ENCODE results near the gene SNAPC4.
"Not testable (repeated sequence)": the region's sequence is repeated elsewhere in the genome, so short reads cannot be mapped to it uniquely, and the experiment has no call there.

Gene SNAPC4

DNA sequence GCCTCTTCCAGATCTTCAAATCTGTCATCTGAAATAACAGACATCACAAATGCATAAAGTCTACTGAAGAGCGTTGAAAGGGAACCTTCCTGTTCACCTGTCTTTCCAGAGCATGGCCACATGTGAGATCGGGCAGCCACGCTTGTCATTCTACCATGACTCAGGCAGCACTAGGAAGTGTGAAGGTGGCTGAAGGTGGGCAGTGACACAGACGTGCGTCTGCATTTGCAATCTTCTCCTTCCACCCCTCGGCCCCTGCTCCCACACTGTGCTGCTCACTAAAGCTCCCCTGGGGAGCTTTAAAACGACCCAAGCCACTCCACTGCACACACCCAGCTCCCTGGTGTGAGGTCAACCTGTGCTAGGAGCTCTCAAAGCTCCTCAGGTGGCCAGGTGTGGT, 7.9 kb upstream of the SNAPC4 start:
- Histone ChIP-seq H3K36me3 (ENCODE audit: insufficient read depth, low read length) (peaks cover 25% of the 10 kb centered on the region), H3K4me1 (ENCODE audit: insufficient read depth, low read length) (no peaks in the 10 kb centered on the region; the same call in 1 of the 2 replicates), H3K9me3 (ENCODE audit: control insufficient read depth, insufficient read depth, low read length) (no peaks in the 10 kb centered on the region), H3K9ac (ENCODE audit: low read depth, low read length) (no peak overlapping the region)

GRCh38 chr9:136407061-136407460, 7.1 kb upstream of the SNAPC4 start:
- H3K36me3 ChIP-seq (ENCODE audit: insufficient read depth, low read length): peaks cover 22% of the 10 kb centered on the region
- H3K9me3 ChIP-seq (ENCODE audit: control insufficient read depth, insufficient read depth, low read length); H3K9ac ChIP-seq (ENCODE audit: low read depth, low read length); H3K4me1 ChIP-seq (ENCODE audit: insufficient read depth, low read length): not testable (repeated sequence)

DNA sequence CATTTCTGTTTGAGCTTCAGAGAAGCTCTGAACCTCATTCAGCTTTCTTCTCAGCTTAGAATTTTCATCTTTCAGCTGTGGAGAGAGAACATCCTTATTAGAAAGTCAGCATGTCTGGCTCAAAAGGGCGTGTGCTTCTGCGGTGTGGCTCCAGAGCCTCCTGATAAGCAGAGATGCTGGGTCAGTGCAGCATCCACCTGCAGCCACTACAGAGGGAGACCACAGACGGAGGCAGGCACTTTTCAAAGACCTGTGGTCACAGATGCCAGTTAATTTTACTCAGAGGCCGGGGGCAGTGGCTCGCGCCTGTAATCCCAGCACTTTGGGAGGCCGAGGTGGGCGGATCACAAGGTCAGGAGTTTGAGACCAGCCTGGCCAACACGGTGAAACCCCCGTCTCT, 5.9 kb upstream of the SNAPC4 start:
- peaks cover 26% of the 10 kb centered on the region for H3K36me3 ChIP-seq (ENCODE audit: insufficient read depth, low read length)
- H3K9me3 ChIP-seq (ENCODE audit: control insufficient read depth, insufficient read depth, low read length); H3K4me1 ChIP-seq (ENCODE audit: insufficient read depth, low read length); H3K9ac ChIP-seq (ENCODE audit: low read depth, low read length): not testable (repeated sequence)

DNA sequence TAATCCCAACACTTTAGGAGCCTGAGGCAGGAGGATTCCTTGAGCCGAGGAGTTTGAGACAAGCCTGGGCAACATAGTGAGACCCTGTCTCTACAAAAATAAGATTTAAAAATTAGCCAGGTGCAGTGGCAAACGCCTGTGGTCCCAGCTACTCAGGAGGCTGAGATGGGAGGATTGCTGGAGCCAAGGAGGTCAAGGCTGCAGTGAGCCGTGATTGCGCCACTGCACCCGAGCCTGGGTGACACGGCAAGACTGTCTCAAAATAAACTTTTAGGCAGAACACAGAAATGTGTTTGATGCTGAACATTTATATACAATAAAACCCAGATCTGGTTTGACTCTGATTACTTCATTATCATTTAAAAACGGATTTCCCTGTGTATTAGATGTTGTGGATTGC, 5.5 kb upstream of the SNAPC4 start:
- H3K9me3 ChIP-seq (ENCODE audit: control insufficient read depth, insufficient read depth, low read length): no peaks in the 10 kb centered on the region
- peaks cover 26% of the 10 kb centered on the region for H3K36me3 ChIP-seq (ENCODE audit: insufficient read depth, low read length)
- no peak overlapping the region for H3K9ac ChIP-seq (ENCODE audit: low read depth, low read length)
- no peaks in the 10 kb centered on the region for H3K4me1 ChIP-seq (ENCODE audit: insufficient read depth, low read length)

- no peak overlapping the region for H3K9ac ChIP-seq (ENCODE audit: low read depth, low read length)
- peaks cover 26% of the 10 kb centered on the region for H3K36me3 ChIP-seq (ENCODE audit: insufficient read depth, low read length)
- H3K9me3 ChIP-seq (ENCODE audit: control insufficient read depth, insufficient read depth, low read length): no peaks in the 10 kb centered on the region
- H3K4me1 ChIP-seq (ENCODE audit: insufficient read depth, low read length): no peaks in the 10 kb centered on the region
Observed at GRCh38 chr9:136404801-136405136, 4.8 kb upstream of the SNAPC4 start.

DNA sequence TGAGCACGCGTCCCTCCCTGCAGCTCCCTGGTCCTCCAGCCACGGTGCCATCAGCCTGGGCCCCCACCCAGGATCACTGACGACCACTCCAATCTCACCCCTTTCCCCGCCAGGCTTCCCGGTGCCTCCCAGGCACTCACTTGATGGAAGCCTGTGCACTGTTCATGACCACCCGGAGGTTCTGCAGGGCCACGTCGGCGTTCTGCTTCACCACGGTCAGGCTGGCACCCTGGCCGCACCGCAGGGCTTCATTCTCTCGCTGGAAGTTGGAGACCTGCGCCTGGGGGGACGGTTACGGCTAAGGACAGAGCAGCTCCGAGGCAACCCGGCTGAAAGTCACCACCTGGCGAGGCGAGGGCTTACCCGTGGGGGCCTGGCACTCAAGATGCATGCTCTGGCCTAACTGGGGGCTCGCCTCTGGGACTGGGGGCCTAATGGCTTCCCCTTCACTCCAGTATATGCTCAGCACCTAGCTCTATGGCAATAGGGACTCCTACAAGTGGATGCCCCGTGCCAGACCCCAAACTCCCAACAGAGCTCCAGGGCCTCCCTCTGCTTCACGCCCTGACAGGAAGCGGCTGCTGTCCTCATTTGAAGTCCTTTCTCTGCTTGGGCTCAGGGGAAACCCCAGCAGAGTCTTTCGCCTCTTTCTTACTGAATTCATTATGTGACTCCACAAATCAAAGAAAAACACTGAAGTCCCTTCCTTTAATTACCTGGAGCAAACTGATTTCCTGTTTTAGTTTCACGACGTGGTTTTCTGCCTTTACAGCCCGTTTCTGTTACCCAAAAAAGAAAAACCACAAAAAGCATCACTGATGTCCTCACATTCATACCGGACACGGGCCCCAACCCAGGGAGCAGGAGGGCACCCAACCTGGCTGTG, 4.2 kb upstream of the SNAPC4 start:
- H3K4me1 ChIP-seq (ENCODE audit: insufficient read depth, low read length): no peaks in the 10 kb centered on the region
- no peaks in the 10 kb centered on the region for H3K9me3 ChIP-seq (ENCODE audit: control insufficient read depth, insufficient read depth, low read length)
- H3K9ac ChIP-seq (ENCODE audit: low read depth, low read length): no peak overlapping the region
- H3K36me3 ChIP-seq (ENCODE audit: insufficient read depth, low read length): peaks cover 26% of the 10 kb centered on the region

DNA sequence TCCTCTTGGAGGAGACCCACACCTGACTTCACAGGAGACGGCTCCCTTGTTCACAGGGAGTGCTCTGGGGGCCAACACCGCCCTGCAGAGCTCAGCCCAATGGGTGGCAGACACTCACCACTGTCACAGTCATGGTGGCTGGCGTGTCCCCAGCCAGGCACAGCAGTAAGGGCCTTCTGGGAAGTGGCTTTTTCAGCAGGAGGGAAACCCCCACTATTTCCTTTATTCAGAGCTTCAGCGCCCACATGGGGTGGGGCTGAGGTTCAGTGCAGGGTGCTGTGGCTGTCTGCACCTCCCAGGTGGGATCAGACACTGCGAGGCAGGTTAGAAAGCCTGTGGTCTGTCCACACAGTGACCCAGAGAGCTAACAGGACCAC, 3.6 kb upstream of the SNAPC4 start:
- H3K36me3 ChIP-seq (ENCODE audit: insufficient read depth, low read length): peaks cover 26% of the 10 kb centered on the region
- no peak overlapping the region for H3K9ac ChIP-seq (ENCODE audit: low read depth, low read length)
- H3K4me1 ChIP-seq (ENCODE audit: insufficient read depth, low read length): no peaks in the 10 kb centered on the region
- no peaks in the 10 kb centered on the region for H3K9me3 ChIP-seq (ENCODE audit: control insufficient read depth, insufficient read depth, low read length)

- H3K36me3 ChIP-seq (ENCODE audit: insufficient read depth, low read length): peaks cover 18% of the 10 kb centered on the region
- H3K9ac ChIP-seq (ENCODE audit: low read depth, low read length): no peak overlapping the region
- no peaks in the 10 kb centered on the region for H3K4me1 ChIP-seq (ENCODE audit: insufficient read depth, low read length)
- no peaks in the 10 kb centered on the region for H3K9me3 ChIP-seq (ENCODE audit: control insufficient read depth, insufficient read depth, low read length)
Observed at GRCh38 chr9:136402067-136402466, 2.1 kb upstream of the SNAPC4 start.

- Histone ChIP-seq H3K36me3 (ENCODE audit: insufficient read depth, low read length) (peaks cover 24% of the 10 kb centered on the region), H3K4me1 (ENCODE audit: insufficient read depth, low read length) (no peaks in the 10 kb centered on the region)
Observed at GRCh38 chr9:136401173-136401922, 1.4 kb upstream of the SNAPC4 start.

DNA sequence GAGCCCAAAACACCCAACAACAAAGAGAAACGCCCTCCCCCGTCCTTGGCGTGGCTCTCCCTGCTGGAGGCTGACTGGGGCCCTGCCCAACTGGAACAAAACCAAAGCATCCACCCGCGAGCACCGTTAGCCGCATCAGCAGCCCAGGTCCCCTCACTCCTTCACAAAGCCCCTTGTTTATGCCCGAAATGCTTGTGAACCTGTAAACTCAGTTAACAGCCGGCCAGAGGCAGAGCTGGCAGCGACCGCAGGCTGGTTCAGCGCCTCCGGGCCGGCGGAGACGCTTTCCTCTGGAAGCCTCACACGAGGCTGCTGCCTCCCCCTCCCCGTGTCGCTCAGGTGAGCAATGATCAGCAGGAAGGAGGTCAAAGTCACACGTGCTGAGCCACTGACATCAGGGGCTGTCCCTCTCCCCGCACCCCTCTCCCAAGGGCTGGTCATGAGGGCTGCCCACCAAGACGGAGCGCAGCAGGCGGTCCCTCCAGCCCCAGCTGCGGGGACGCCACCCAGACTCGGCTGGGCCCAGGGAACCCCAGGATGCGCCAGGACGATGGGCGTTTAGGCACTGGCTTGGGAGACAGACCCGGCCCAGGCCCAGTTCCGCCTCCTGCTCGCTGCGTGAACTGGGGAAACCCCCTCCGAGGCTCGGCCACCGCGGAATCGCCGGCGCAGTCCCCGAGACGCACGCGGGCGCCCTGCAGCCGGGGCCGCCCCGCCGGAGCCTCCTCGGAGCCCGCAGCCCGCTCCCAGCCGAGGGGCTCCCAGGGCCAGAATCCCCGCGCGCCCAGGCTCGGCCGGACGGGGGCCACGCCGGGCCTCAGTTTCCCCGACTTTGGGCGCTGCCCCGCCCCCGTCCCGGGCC, 563 bp downstream of the SNAPC4 start:
- peaks cover 15% of the 10 kb centered on the region for H3K36me3 ChIP-seq (ENCODE audit: insufficient read depth, low read length)
- no peaks in the 10 kb centered on the region for H3K4me1 ChIP-seq (ENCODE audit: insufficient read depth, low read length)
- peak overlapping the region; percentile 77 for H3K9ac ChIP-seq (ENCODE audit: low read depth, low read length)
- no peaks in the 10 kb centered on the region for H3K9me3 ChIP-seq (ENCODE audit: control insufficient read depth, insufficient read depth, low read length)

More at GRCh38 chr9:136401173-136401922, 1.4 kb upstream of the SNAPC4 start:
- H3K9ac ChIP-seq (ENCODE audit: low read depth, low read length): no peak overlapping the region
- no peaks in the 10 kb centered on the region for H3K9me3 ChIP-seq (ENCODE audit: control insufficient read depth, insufficient read depth, low read length)

- no peaks in the 10 kb centered on the region for H3K4me1 ChIP-seq (ENCODE audit: insufficient read depth, low read length)
- H3K9ac ChIP-seq (ENCODE audit: low read depth, low read length): no peak overlapping the region
- peaks cover 24% of the 10 kb centered on the region for H3K36me3 ChIP-seq (ENCODE audit: insufficient read depth, low read length)
- H3K9me3 ChIP-seq (ENCODE audit: control insufficient read depth, insufficient read depth, low read length): no peaks in the 10 kb centered on the region
Observed at GRCh38 chr9:136398286-136398685, 1.7 kb downstream of the SNAPC4 start.

DNA sequence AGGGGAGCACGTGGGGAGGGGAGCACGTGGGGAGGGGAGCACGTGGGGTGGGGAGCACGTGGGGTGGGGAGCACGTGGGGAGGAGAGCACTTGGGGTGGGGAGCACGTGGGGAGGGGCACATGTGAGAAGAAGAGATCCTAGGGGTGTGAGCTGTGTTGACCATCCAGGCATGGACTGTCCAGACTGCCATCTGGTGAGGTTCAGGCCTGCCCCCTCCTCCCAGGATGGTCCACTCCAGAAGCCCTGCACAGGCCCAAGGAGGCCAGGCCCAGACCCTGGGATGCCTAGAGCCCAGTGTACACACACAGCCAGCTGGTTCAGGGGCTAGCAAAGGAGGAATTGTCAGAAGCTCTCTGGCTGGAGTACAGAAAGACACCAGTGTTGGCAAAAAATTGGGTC, 2.3 kb downstream of the SNAPC4 start:
- Histone ChIP-seq H3K4me1 (ENCODE audit: insufficient read depth, low read length) (no peaks in the 10 kb centered on the region), H3K9ac (ENCODE audit: low read depth, low read length) (no peak overlapping the region), H3K36me3 (ENCODE audit: insufficient read depth, low read length) (peaks cover 27% of the 10 kb centered on the region), H3K9me3 (ENCODE audit: control insufficient read depth, insufficient read depth, low read length) (no peaks in the 10 kb centered on the region)

- Histone ChIP-seq H3K36me3 (ENCODE audit: insufficient read depth, low read length) (peaks cover 25% of the 10 kb centered on the region), H3K9ac (ENCODE audit: low read depth, low read length) (no peak overlapping the region), H3K9me3 (ENCODE audit: control insufficient read depth, insufficient read depth, low read length) (no peaks in the 10 kb centered on the region), H3K4me1 (ENCODE audit: insufficient read depth, low read length) (no peaks in the 10 kb centered on the region)
Observed at GRCh38 chr9:136396219-136396515, 3.8 kb downstream of the SNAPC4 start.

GRCh38 chr9:136395345-136396218, 4.4 kb downstream of the SNAPC4 start:
- peaks cover 25% of the 10 kb centered on the region for H3K36me3 ChIP-seq (ENCODE audit: insufficient read depth, low read length)
- no peaks in the 10 kb centered on the region for H3K9me3 ChIP-seq (ENCODE audit: control insufficient read depth, insufficient read depth, low read length)
- H3K9ac ChIP-seq (ENCODE audit: low read depth, low read length): no peak overlapping the region
- no peaks in the 10 kb centered on the region for H3K4me1 ChIP-seq (ENCODE audit: insufficient read depth, low read length)

All from ES-I3 (cell line).